Right ventricle myocardium superior (tissue), 1 donor: ENCODE results near the gene FILIP1L. TPM values are rescaled to one million over a fixed set of nuclear protein-coding genes. Genes with fewer than 3 reads are reported as not detected.

Experiments
- ATAC-seq: fragments of 200-7000 bp; cut with Tn5 transposase; one replicate; pipeline ENCODE4 v1.9.1; 2020; ENCODE audit warnings: mild to moderate bottlenecking; ENCODE audit not compliant: poor library complexity
- DNase-seq: peaks from one replicate; pipeline ENCODE4 v3.0.0-alpha.2; 2020
- intact Hi-C: fragments of 100-400 bp; cut with DNase I; formaldehyde crosslinking; loops from one replicate; pipeline ENCODE4 v1.11.2; 2022
- total RNA-seq: library from RNA; stranded (reverse); fragmentation: NEBNext Ultra II Directional; extraction: Animal tissue kit (Norgen Biotek cat#: 25700); gene quantifications from one replicate; pipeline ENCODE4 v1.2.1, GENCODE V29; 2021
- donor health status: DM: no; HTN: yes; CAD: no; lungs with severe emphysema.

The FILIP1L gene
- total RNA-seq, 1 donor from 2014 or later = 39.3 TPM

DNA sequence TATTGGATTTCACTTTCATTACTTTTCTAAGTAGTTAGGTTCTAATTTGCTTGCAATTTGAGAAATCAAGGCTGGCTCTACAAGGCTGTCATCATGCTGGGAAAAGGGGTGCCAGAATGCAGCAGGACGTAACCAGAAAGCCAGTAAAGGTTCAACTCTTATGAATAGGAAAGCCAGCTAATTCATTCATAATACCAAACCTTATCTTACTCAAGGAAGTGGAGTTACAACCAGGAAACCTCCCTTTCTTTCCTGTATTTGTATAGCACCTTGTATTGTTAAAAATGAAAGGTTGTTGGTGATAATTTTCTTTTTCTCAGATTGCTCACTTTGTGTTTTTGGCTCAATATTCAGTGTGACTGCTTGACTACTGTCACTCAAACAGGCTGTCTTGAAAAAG is 109.4 kb downstream of the FILIP1L start:
- DNase-seq (no peak), ATAC-seq (no peak)
- intact Hi-C loops = no loop called here

DNA sequence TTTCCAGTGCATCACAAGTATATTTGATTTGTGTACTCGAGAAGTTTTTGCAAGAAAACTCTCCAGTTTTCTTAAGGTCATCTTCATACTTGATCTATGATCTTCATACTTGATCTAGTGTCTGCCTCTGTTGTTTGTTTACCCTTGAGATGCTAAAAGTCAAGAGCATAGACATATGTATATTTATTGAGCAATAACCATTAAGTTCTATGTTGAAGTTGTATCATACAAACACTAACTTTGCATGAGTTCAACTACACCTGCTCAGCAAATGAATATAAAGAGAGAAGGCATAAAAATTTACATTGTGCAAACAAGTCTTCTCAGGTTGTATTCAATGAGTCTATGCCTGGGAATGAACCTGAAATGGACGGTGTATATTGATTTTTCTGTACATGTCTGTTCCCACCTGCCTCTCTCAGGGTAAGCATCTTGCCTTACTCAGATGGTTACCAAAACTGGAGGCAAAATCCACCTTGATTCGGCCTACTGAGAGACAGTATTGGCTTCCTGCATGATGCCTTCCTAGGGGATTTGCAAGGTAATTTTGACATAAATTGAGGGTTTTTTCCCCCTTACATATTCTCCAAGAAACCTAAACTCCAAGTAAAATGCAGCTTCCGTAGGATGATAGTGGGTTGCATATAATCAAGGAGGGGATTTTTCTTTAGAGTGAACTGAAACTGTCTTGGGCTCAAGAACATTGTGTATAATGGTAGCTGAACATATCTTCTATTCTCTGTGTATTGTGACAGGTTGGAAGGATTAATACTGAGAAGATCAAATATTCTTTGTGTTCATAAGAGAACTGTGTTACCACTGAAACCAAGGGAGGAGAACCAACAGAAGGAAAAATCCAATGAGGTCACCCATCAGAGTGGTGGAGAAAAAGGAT is 110.4 kb downstream of the FILIP1L start:
- intact Hi-C loops = no loop called here
- no peak for DNase-seq
- ATAC-seq = no peak

DNA sequence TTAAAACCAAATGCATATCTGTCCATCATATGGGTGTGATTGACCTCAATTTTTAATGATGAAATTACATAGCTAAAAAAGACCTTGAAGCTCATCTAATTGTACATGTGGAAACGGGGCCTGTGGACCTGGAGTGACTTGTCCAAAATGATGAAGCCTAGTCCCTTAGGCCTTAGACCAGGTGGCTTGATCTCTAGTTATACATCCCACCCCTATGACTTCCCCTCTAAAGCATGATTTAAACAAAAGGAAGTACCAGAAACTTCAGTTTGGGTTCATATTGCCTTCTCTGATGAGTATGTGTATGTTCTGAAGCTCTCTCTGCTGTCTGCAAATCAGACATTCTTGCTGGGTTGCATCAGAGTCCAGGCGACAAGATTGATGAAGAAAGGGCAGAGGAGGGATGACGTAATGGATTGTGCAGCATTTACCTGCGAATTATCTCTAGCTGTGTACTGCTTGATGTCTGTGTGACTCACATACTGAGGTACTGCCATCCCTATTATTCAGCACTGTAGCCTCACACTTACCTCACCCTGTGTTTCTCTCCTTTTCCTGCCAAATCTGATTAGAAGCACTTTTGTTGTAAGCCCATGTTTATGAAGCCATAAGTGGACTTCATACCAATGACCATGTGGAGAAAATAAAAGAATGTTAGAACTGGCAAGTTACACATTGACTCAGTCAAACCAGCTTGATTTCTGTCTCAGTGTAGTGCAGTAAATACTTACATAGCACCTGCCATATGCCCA is 111.5 kb downstream of the FILIP1L start:
- ATAC-seq = peak; percentile 50
- no peak for DNase-seq
- intact Hi-C loops = no loop called here

DNA sequence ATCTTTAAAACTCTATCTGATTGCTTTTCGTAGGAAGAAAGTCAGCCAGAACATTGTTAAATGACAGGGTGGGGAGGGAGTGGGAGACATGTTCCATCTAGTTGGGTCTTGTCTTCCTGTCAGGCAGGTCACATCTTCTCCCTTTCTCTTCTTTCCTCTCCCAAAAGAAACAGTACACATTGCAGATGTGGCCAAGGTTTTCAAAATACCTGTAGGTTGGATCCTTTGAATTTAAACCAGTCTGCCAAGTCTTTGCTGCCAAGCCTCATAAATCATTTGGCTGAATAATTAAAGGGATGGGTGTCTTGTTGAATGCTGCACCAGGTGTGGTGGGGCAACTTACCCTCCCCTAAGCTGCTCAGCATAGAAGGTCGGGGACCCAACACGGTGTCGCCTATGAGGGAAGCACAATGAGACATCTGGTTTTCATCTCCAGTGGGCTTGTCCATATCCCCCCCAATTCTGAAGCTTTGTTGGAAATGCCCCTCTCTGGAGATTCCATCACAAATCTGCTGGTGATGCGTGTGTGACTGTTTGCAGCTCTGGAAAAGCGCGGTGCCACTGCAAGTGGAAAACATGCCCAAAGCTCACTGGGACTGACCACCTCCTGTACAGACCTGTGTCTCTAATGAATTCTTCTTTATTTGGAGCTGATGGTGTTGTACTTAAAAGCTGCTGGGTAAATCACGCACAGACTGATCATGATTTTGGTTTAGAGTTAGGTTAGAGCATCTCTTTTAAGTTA is 112.6 kb downstream of the FILIP1L start:
- no peak for ATAC-seq
- intact Hi-C loops = no loop called here
- no peak for DNase-seq

DNA sequence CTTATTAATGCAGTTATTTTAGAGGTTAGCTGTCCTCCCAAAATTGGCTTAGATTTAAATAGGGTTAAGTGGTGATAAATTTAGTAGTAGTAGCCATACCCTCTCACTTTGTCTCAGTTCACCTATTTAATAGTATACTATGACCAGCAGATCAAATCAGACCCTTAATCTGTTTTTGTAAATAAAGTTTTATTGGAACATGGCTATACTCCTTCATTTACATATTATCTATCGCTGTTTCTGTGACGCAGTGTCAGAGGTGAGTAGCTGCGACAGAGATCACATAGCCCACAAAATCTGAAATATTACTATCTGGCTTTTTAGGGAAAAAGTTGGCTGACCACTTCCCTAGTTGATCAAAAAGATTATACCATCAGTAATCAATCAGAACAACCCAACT is 113.2 kb downstream of the FILIP1L start:
- intact Hi-C loops = no loop called here
- DNase-seq (no peak), ATAC-seq (no peak)

DNA sequence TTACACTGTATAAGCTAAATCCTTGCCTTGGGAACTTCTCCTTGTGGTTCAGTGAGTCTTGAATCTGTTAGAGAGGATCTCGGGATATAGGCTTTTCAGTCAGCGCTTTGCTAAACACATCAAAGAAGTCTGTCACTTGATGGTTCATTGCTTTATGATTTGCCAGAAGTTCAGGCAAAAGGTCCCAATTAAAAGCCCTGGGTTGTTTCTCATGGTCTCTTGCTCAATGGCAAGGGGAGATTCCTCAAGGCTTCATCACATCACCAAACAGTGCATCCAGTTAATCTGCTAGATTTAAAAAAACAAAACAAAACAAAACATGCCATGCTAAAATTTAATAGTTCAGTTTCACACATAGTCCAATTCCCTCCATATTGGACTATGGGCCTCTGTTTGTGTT is 114.8 kb downstream of the FILIP1L start:
- intact Hi-C loops = no loop called here
- DNase-seq = no peak
- no peak for ATAC-seq

DNA sequence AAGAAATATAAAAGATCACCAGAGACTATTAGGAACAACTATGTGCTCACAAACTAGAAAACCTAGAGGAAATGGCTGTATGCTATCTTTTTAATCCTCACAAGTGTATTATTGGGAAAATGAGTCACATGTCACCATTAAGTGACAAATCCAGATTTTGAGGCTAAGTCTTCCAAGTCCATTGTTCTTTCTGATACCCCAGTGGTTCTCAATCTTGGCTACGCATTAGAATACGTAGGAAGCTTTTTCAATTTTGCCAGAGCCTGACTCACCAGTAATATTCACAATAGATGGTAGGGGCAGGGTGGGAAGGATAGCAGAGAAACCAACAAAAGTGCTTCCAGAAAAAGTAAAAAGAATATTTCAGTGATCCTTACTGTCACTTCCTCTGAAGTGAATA is 117.0 kb downstream of the FILIP1L start:
- intact Hi-C loops = no loop called here
- ATAC-seq (no peak), DNase-seq (no peak)

DNA sequence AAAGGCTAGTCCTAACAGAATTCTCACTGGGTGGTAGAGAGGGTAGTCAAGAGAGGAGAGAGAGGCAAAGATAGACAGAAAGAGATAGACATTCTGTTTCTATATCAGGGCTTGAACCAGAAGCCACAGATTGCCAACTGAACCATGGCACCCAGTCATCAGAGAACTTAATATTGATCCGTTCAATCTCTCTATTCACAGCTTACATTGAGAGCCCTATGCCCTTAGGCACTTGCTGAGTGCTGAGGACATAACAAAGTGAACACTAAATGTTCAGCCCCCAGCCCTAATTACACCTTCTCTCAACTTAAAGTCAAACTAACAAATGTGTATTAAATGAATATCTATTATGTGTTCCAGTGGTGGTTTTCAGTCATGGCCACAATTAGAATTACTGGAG is 124.1 kb downstream of the FILIP1L start:
- DNase-seq (no peak), ATAC-seq (no peak)

DNA sequence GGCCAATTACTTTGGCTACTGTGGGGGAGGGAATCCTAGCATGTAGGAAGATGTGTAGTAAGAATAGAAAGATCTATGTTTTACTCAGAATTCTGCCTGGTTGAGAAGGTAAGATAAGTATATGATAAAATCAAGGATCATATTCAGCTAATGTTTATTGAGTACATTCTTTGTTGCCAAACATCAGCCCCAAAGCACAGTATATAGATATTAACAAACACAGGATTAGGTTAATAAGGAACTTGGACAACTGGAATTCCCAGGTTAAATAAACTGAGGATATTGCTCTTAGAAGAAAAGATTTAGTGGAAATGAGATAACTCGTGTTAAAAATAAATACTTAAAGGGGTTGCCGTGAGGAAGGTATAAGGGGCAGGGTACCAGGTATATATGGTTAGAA is 129.6 kb downstream of the FILIP1L start:
- intact Hi-C loops = no loop called here
- no peak for ATAC-seq
- DNase-seq = no peak

More for the DNA sequence above, 124.1 kb downstream of the FILIP1L start:
- intact Hi-C loops = no loop called here

DNA sequence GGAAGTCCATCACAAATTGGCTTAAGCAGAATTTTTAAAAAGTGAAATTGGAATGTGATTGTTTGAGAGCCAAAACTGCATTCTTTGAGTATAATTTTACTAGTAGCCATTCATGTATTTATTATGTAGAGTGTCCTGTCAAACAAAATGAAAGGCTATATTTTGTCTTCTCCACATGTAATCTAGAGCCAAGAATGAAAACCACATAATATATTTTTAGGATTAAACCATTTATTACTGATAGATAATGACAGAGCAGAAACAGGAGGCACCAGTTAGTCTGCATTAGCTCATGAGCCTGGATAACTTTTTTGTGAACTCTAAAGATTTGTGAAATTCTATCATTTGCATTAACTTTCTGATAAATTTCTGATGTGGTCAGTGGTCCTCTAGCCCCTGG is 130.2 kb downstream of the FILIP1L start:
- ATAC-seq (no peak), DNase-seq (no peak)
- intact Hi-C loops = no loop called here

DNA sequence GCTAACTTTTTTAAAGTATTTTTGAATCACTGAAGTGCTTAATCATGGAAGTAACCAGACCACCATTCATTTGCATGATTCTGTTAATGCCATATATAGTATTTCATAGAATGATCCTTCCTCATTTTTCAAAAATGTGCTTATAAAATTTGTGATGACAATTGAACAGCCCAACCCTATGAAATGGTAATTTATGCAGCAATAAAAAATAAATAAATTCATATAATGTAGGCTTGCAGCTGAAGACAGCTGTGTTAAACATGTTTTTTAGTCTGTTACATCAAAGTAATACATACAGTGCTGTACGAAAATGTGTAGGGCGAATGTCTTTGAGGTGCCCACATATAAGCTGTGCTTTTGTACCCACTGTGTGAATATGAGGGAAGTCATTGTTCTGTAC is 131.7 kb downstream of the FILIP1L start:
- ATAC-seq = no peak
- intact Hi-C loops = no loop called here

DNA sequence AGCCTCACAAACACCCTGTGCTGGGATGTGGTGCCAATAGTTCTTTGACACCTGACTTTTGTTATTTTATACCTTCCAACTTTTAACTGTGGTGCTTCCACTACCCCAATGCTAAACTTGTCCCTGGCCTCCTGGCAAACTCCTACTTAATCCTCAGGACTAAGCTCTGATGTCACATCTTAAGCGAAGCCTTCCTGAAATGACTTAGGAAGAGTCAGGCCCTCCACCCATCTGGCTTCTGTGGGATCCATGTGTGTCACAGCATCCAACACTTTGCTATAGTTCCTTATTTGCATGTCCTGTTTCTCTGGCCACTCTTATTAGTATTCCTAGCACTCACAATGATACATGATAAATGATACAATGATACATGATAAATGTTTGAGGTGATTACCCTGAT is 133.2 kb downstream of the FILIP1L start:
- DNase-seq (no peak), ATAC-seq (peak; percentile 49)
- intact Hi-C loops = no loop called here

More for the DNA sequence above, 131.7 kb downstream of the FILIP1L start:
- no peak for DNase-seq

DNA sequence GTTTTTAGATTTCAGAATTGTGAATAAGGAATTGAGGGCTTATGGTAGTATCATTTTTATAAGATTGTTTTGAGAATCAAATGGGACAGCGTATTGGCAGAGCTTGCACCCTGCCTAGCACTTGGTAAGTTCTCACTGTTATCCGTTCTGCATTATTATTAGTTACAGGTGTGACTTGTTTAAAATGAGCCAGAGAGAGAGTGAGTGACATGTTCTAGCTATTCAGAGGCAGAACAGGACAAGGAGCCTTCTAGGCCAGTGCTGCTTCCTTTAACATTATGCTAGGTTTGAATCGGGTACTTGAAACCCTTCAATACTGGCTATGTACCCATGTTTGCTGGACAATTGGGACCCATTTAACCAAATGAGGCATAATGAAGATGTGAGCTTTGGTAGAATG is 133.7 kb downstream of the FILIP1L start:
- ATAC-seq (peak; percentile 86), DNase-seq (no peak)
- intact Hi-C loops = no loop called here

DNA sequence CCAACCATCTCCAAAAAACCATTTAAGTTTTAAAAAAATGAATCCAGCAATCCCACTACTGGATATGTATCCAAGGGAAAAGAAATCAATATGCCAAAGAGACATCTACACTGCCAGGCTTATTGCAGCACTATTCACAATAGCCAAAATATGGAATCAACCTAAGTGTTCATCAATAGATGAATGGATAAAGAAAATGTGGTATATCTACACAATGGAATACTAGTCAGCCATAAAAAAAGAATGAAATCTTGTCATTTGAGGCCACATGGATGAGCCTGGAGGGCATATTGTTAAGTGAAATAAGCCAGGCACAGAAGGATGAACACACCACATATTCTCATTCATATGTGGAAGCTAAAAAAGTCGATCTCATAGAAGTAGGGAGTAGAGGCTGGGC is 136.1 kb downstream of the FILIP1L start:
- DNase-seq (no peak), ATAC-seq (no peak)
- intact Hi-C loops = no loop called here

DNA sequence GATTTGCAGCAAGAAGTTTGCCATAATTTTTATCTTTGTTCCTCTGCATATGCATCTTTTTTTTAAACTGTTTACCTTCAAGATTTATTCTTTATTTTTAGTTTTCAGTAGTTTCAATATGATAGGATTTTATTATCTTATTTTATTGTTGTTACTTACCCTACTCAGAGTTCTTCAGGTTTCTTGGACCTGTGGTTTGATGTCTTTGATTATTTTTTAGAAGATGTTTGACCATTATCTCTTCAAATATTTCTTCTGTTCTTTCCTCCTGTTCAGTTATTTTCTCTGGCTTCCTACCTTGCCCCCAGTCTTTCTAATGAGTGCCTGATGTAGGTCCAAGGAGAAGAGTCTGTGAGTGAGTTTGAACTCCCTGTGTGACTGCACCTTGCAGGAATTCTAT is 137.7 kb downstream of the FILIP1L start:
- ATAC-seq = no peak
- no peak for DNase-seq
- intact Hi-C loops = no loop called here

DNA sequence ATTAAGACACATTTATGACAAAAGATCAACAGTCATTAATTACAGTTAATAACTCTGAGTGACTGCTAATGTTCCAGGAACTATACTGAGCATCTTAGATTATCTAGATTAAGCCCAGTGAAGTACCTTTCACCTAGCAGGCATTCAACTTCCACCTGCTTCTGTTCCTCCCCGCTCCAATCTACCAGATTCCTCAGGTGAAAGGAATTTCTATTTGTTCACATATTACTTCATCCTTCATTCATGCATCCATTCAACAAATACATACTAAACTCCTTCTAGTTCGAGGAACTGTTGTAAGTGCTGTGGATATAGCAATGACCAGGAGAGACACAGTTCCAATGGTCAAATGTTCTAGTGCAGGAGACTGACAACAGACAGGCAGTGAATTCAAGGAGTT is 139.3 kb downstream of the FILIP1L start:
- DNase-seq (no peak), ATAC-seq (no peak)
- intact Hi-C loops = no loop called here

DNA sequence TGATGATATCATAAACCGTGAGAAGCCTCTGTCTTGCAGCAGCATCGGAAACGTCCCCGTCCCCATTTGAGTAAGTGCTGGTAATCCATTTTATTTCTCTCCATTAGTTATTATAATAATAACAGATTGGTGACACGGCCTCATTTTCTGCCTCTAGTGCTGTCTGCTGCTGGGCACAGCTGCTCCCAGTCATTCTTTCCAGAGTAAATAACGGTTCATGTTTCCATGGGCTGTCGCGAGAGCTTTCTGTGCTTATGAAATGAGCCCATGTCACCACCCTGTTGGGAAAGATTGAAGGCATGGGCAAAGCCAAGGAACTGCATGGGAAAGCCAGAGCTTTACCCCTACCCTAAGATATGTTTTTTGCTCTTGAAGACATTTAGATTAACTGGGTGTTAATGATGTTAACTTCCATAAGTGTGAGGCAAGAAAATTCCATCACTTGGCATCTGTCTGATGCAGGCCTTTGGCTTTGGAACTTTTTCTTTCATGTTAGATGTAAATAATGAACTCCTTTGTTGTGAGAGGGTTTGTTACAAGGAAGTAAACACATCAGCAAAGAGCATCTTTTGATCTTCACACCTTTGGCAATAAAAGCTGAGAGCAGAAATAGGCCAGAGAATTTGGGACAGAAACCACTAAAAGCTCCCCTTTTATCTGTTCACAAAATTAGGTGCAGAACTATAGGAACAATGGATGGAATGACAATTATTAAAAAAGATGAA is 141.8 kb downstream of the FILIP1L start:
- ATAC-seq = no peak
- DNase-seq = no peak
- intact Hi-C loops = no loop called here

DNA sequence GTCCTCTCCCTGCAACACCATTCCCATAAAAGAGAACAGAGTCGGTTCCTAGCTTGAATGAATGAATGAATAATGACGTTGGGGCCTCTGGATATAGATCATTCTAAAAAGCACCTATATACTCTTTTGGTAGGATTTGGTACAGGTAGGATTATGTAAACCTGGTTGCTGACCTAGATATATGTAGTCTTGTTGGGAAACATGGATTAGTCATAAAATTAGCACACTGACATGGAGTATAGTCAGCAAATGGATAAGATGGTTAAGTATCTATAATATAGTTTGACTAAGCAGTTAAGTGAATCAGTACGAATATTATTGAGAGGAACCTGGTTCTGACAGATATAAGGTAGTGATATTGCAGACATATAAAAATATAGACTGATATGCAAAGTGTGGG is 142.5 kb downstream of the FILIP1L start:
- DNase-seq (no peak), ATAC-seq (no peak)
- intact Hi-C loops = no loop called here

DNA sequence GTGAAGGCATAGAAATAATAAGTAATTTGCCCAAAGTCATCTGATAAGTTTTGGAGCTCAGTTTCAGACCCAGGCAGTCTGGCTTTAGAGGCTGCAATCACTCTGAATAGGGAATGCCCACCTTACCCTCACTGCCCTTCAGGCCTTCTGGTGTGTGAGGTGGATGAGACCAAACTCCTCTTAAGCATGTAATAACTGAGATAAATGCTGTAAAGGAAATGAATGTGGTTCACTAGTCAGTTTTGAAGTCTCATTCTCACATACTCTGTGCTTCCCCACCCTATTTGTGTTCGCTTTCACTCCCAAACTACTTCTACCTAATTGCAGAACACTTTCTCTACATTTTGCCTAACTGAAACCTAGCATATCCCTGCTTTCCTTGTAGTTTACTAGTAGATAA is 144.1 kb downstream of the FILIP1L start:
- intact Hi-C loops = no loop called here

More for the DNA sequence above, 144.1 kb downstream of the FILIP1L start:
- no peak for DNase-seq
- ATAC-seq = no peak
